ENCODE results near the gene PF4V1. TPM values are rescaled to one million over a fixed set of nuclear protein-coding genes. Genes with fewer than 3 reads are reported as not detected.

The PF4V1 gene
- 0.22 TPM for polyA plus RNA-seq (2013)

- ChIA-PET POLR2A (no interaction called here), CTCF (interaction anchor here (0.9 to 2.1 kb wide), 6 partner anchors 9 to 246 kb away, joined by 3 to 10 read pairs (median 4); partner anchors contain the start of gene CXCL2)
- no peaks in the 10 kb centered on the region for H3K36me3 ChIP-seq (ENCODE audit: control insufficient read depth in 4 of 4, insufficient read depth in 4 of 4, low read length in 3 of 4)
- peak within 1 kb of the TSS in 4 of 7 experiments; percentile 24 to 60 (median 48) for H3K4me3 ChIP-seq (ENCODE audit: control insufficient read depth in 1 of 7, extremely low read depth in 1 of 7, insufficient read depth in 4 of 7, low read depth in 2 of 7, low read length in 6 of 7)
- peaks cover 0 to 9% (median 3%) of the 10 kb centered on the region in 4 experiments for H3K4me1 ChIP-seq (ENCODE audit: control extremely low read depth in 1 of 4, control insufficient read depth in 4 of 4, insufficient read depth in 4 of 4, low read length in 3 of 4)
- H3K27ac ChIP-seq (ENCODE audit: insufficient read depth in 1 of 2, low read depth in 1 of 2, low read length in 2 of 2, poor library complexity in 1 of 2, severe bottlenecking in 2 of 2), result no peak within 1 kb of the TSS
- 13% methylated on average over 16 of the region's 22 CpGs for WGBS (ENCODE audit: insufficient coverage)
- H3K27me3 ChIP-seq (replicated peaks in 2 of 5; ENCODE audit: control insufficient read depth in 4 of 5, insufficient read depth in 5 of 5, low read length in 4 of 5), result peaks cover 0 to 9% (median 7%) of the 10 kb centered on the region in 5 experiments
- peak in 2 of 3 donors; percentile 20 to 52 for DNase-seq
- H3K9me3 ChIP-seq (ENCODE audit: control extremely low read depth in 1 of 5, control insufficient read depth in 4 of 5, insufficient read depth in 2 of 5, low read depth in 1 of 5, low read length in 4 of 5), result no peaks in the 10 kb centered on the region
Measured at GRCh38 chr4:73853246-73853704, at the start of gene PF4V1. TSS of gene PF4V1 (plus strand) at chr4:73853296. CDS start at chr4:73853363, 67 bp downstream.

GRCh38 chr4:73810191-73810590 is 42.9 kb upstream of the PF4V1 start:
- ChIA-PET POLR2A (no interaction called here), CTCF (no interaction called here)
- H3K9me3 ChIP-seq (ENCODE audit: control extremely low read depth in 1 of 5, control insufficient read depth in 4 of 5, insufficient read depth in 2 of 5, low read depth in 1 of 5, low read length in 4 of 5), result peaks cover 0 to 4% (median 0%) of the 10 kb centered on the region in 5 experiments
- no peak for DNase-seq
- 100% methylated on average over 2 of the region's 3 CpGs for WGBS (ENCODE audit: insufficient coverage)
- H3K4me3 ChIP-seq (ENCODE audit: control insufficient read depth in 1 of 7, extremely low read depth in 1 of 7, insufficient read depth in 4 of 7, low read depth in 2 of 7, low read length in 6 of 7), result no peak overlapping the region
- no peaks in the 10 kb centered on the region for H3K36me3 ChIP-seq (ENCODE audit: control insufficient read depth in 4 of 4, insufficient read depth in 4 of 4, low read length in 3 of 4)
- no peaks in the 10 kb centered on the region for H3K27me3 ChIP-seq (replicated peaks in 2 of 5; ENCODE audit: control insufficient read depth in 4 of 5, insufficient read depth in 5 of 5, low read length in 4 of 5)
- no peak overlapping the region for H3K27ac ChIP-seq (ENCODE audit: insufficient read depth in 1 of 2, low read depth in 1 of 2, low read length in 2 of 2, poor library complexity in 1 of 2, severe bottlenecking in 2 of 2)
- peaks cover 0 to 7% (median 4%) of the 10 kb centered on the region in 4 experiments for H3K4me1 ChIP-seq (ENCODE audit: control extremely low read depth in 1 of 4, control insufficient read depth in 4 of 4, insufficient read depth in 4 of 4, low read length in 3 of 4)

- ChIA-PET POLR2A (no interaction called here), CTCF (interaction anchor here (0.8 to 1.0 kb wide), 2 partner anchors 8 to 36 kb away, joined by 3 read pairs; no protein-coding TSS in a partner anchor)
- no peaks in the 10 kb centered on the region for H3K36me3 ChIP-seq (ENCODE audit: control insufficient read depth in 4 of 4, insufficient read depth in 4 of 4, low read length in 3 of 4)
- no peak for DNase-seq
- peaks cover 7 to 20% (median 13%) of the 10 kb centered on the region in 4 experiments for H3K4me1 ChIP-seq (ENCODE audit: control extremely low read depth in 1 of 4, control insufficient read depth in 4 of 4, insufficient read depth in 4 of 4, low read length in 3 of 4)
- H3K27ac ChIP-seq (ENCODE audit: insufficient read depth in 1 of 2, low read depth in 1 of 2, low read length in 2 of 2, poor library complexity in 1 of 2, severe bottlenecking in 2 of 2), result no peak overlapping the region
- no peak overlapping the region for H3K4me3 ChIP-seq (ENCODE audit: control insufficient read depth in 1 of 7, extremely low read depth in 1 of 7, insufficient read depth in 4 of 7, low read depth in 2 of 7, low read length in 6 of 7)
- no peaks in the 10 kb centered on the region for H3K9me3 ChIP-seq (ENCODE audit: control extremely low read depth in 1 of 5, control insufficient read depth in 4 of 5, insufficient read depth in 2 of 5, low read depth in 1 of 5, low read length in 4 of 5)
- H3K27me3 ChIP-seq (replicated peaks in 2 of 5; ENCODE audit: control insufficient read depth in 4 of 5, insufficient read depth in 5 of 5, low read length in 4 of 5), result no peaks in the 10 kb centered on the region
- 100% methylated on average over 1 of the region's 1 CpG for WGBS (ENCODE audit: insufficient coverage)
Measured at GRCh38 chr4:73811841-73812240, 41.3 kb upstream of the PF4V1 start.

- POLR2A ChIA-PET, result no interaction called here
- no peaks in the 10 kb centered on the region for H3K27me3 ChIP-seq (replicated peaks in 2 of 5; ENCODE audit: control insufficient read depth in 4 of 5, insufficient read depth in 5 of 5, low read length in 4 of 5)
- 100% methylated on average over 1 of the region's 1 CpG for WGBS (ENCODE audit: insufficient coverage)
- peak overlapping the region in 1 of 7 experiments; percentile 19 for H3K4me3 ChIP-seq (ENCODE audit: control insufficient read depth in 1 of 7, extremely low read depth in 1 of 7, insufficient read depth in 4 of 7, low read depth in 2 of 7, low read length in 6 of 7)
- peak overlapping the region in 1 of 2 experiments; percentile 9 for H3K27ac ChIP-seq (ENCODE audit: insufficient read depth in 1 of 2, low read depth in 1 of 2, low read length in 2 of 2, poor library complexity in 1 of 2, severe bottlenecking in 2 of 2)
- H3K4me1 ChIP-seq (ENCODE audit: control extremely low read depth in 1 of 4, control insufficient read depth in 4 of 4, insufficient read depth in 4 of 4, low read length in 3 of 4), result peaks cover 7 to 31% (median 16%) of the 10 kb centered on the region in 4 experiments
- DNase-seq, result no peak
- CTCF ChIA-PET, result no interaction called here
- no peaks in the 10 kb centered on the region for H3K36me3 ChIP-seq (ENCODE audit: control insufficient read depth in 4 of 4, insufficient read depth in 4 of 4, low read length in 3 of 4)
- H3K9me3 ChIP-seq (ENCODE audit: control extremely low read depth in 1 of 5, control insufficient read depth in 4 of 5, insufficient read depth in 2 of 5, low read depth in 1 of 5, low read length in 4 of 5), result no peaks in the 10 kb centered on the region
Measured at GRCh38 chr4:73814679-73815078, 38.4 kb upstream of the PF4V1 start.

- Histone ChIP-seq H3K27me3 (replicated peaks in 2 of 5; ENCODE audit: control insufficient read depth in 4 of 5, insufficient read depth in 5 of 5, low read length in 4 of 5) (no peaks in the 10 kb centered on the region), H3K4me1 (ENCODE audit: control extremely low read depth in 1 of 4, control insufficient read depth in 4 of 4, insufficient read depth in 4 of 4, low read length in 3 of 4) (peaks cover 7 to 31% (median 16%) of the 10 kb centered on the region in 4 experiments), H3K36me3 (ENCODE audit: control insufficient read depth in 4 of 4, insufficient read depth in 4 of 4, low read length in 3 of 4) (no peaks in the 10 kb centered on the region), H3K27ac (ENCODE audit: insufficient read depth in 1 of 2, low read depth in 1 of 2, low read length in 2 of 2, poor library complexity in 1 of 2, severe bottlenecking in 2 of 2) (peak overlapping the region in 1 of 2 experiments; percentile 9), H3K4me3 (ENCODE audit: control insufficient read depth in 1 of 7, extremely low read depth in 1 of 7, insufficient read depth in 4 of 7, low read depth in 2 of 7, low read length in 6 of 7) (peak overlapping the region in 1 of 7 experiments; percentile 19), H3K9me3 (ENCODE audit: control extremely low read depth in 1 of 5, control insufficient read depth in 4 of 5, insufficient read depth in 2 of 5, low read depth in 1 of 5, low read length in 4 of 5) (no peaks in the 10 kb centered on the region)
- CTCF ChIA-PET, result no interaction called here
- POLR2A ChIA-PET, result no interaction called here
- DNase-seq, result peak; percentile 42 to 89 (median 81)
- no CpG with 5 or more reads among the region's 1 CpG for WGBS (ENCODE audit: insufficient coverage)
Measured at GRCh38 chr4:73815145-73815544, 38.0 kb upstream of the PF4V1 start.

- ChIA-PET CTCF (no interaction called here), POLR2A (interaction anchor here (0.6 kb wide), 1 partner anchor 12 kb away, joined by 4 read pairs; no protein-coding TSS in a partner anchor)
- H3K36me3 ChIP-seq (ENCODE audit: control insufficient read depth in 4 of 4, insufficient read depth in 4 of 4, low read length in 3 of 4), result no peaks in the 10 kb centered on the region
- 86% methylated on average over 1 of the region's 3 CpGs for WGBS (ENCODE audit: insufficient coverage)
- peak; percentile 43 to 91 (median 82) for DNase-seq
- H3K9me3 ChIP-seq (ENCODE audit: control extremely low read depth in 1 of 5, control insufficient read depth in 4 of 5, insufficient read depth in 2 of 5, low read depth in 1 of 5, low read length in 4 of 5), result no peaks in the 10 kb centered on the region
- H3K4me1 ChIP-seq (ENCODE audit: control extremely low read depth in 1 of 4, control insufficient read depth in 4 of 4, insufficient read depth in 4 of 4, low read length in 3 of 4), result peaks cover 7 to 31% (median 16%) of the 10 kb centered on the region in 4 experiments
- no peaks in the 10 kb centered on the region for H3K27me3 ChIP-seq (replicated peaks in 2 of 5; ENCODE audit: control insufficient read depth in 4 of 5, insufficient read depth in 5 of 5, low read length in 4 of 5)
- peak overlapping the region in 2 of 7 experiments; percentile 12 to 33 for H3K4me3 ChIP-seq (ENCODE audit: control insufficient read depth in 1 of 7, extremely low read depth in 1 of 7, insufficient read depth in 4 of 7, low read depth in 2 of 7, low read length in 6 of 7)
- H3K27ac ChIP-seq (ENCODE audit: insufficient read depth in 1 of 2, low read depth in 1 of 2, low read length in 2 of 2, poor library complexity in 1 of 2, severe bottlenecking in 2 of 2), result no peak overlapping the region
Measured at GRCh38 chr4:73816814-73817213, 36.3 kb upstream of the PF4V1 start.

- peak overlapping the region in 1 of 7 experiments; percentile 33 for H3K4me3 ChIP-seq (ENCODE audit: control insufficient read depth in 1 of 7, extremely low read depth in 1 of 7, insufficient read depth in 4 of 7, low read depth in 2 of 7, low read length in 6 of 7)
- no peaks in the 10 kb centered on the region for H3K9me3 ChIP-seq (ENCODE audit: control extremely low read depth in 1 of 5, control insufficient read depth in 4 of 5, insufficient read depth in 2 of 5, low read depth in 1 of 5, low read length in 4 of 5)
- CTCF ChIA-PET, result interaction anchor here (0.7 to 1.0 kb wide), 2 partner anchors 10 to 26 kb away, joined by 3 to 4 read pairs; no protein-coding TSS in a partner anchor
- H3K36me3 ChIP-seq (ENCODE audit: control insufficient read depth in 4 of 4, insufficient read depth in 4 of 4, low read length in 3 of 4), result no peaks in the 10 kb centered on the region
- no peaks in the 10 kb centered on the region for H3K27me3 ChIP-seq (replicated peaks in 2 of 5; ENCODE audit: control insufficient read depth in 4 of 5, insufficient read depth in 5 of 5, low read length in 4 of 5)
- H3K27ac ChIP-seq (ENCODE audit: insufficient read depth in 1 of 2, low read depth in 1 of 2, low read length in 2 of 2, poor library complexity in 1 of 2, severe bottlenecking in 2 of 2), result no peak overlapping the region
- WGBS (ENCODE audit: insufficient coverage), result 50% methylated on average over 1 of the region's 1 CpG
- no peak for DNase-seq
- peaks cover 7 to 31% (median 16%) of the 10 kb centered on the region in 4 experiments for H3K4me1 ChIP-seq (ENCODE audit: control extremely low read depth in 1 of 4, control insufficient read depth in 4 of 4, insufficient read depth in 4 of 4, low read length in 3 of 4)
- POLR2A ChIA-PET, result interaction anchor here (0.6 kb wide), 1 partner anchor 13 kb away, joined by 4 read pairs; no protein-coding TSS in a partner anchor
Measured at GRCh38 chr4:73817341-73817740, 35.8 kb upstream of the PF4V1 start.

All from common myeloid progenitor, CD34-positive (primary cell).